HG02571 (cell line): Measurements from ENCODE around the gene TBC1D12.
"Not testable (repeated sequence)": the region's sequence is repeated elsewhere in the genome, so short reads cannot be mapped to it uniquely, and the experiment has no call there.

Source experiments
- ATAC-seq: cut with Tn5 transposase; IDR thresholded peaks from one replicate; pipeline ENCODE4 v1.9.1; 2021; ENCODE audit warnings: mild to moderate bottlenecking, moderate library complexity; ENCODE audit not compliant: unreplicated experiment

The TBC1D12 gene

DNA sequence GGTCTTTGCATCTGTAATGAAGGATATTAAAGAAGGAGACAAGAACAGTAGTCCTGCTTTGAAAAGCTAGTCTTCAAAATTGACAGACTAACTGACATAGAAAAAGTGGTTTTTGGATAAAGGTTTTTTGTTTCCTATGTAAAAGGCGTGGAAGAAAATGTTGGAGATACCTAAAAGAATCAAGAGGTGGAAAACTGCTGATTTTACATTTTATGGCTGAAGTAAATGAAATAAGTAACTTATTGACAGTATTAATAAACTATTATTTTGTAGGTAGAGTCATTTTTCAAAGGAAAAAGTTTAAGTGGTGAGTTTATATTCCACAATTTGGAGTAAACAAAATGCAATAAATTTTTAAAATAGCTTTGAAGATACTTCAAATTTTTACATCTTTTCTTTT lies 130.7 kb downstream of the TBC1D12 start:
- no peak for ATAC-seq

DNA sequence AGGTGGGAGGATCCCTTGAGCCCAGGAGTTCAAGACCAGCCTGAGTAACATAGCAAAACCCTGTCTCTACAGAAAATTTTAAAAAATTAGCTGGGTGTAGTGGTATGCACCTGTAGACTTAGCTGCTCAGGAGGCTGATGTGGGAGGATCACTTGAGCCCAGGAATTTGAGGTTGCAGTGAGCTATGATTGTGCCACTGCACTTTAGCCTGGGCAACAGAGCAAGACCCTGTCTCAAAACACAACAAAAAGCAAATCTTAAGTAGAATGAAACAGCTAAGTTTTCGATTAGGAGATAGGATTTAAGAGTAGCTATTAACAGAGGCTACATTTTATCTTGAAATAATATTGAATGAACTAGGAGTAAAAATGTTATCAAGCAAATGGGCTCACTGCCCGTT lies 139.9 kb downstream of the TBC1D12 start:
- ATAC-seq, result not testable (repeated sequence)

DNA sequence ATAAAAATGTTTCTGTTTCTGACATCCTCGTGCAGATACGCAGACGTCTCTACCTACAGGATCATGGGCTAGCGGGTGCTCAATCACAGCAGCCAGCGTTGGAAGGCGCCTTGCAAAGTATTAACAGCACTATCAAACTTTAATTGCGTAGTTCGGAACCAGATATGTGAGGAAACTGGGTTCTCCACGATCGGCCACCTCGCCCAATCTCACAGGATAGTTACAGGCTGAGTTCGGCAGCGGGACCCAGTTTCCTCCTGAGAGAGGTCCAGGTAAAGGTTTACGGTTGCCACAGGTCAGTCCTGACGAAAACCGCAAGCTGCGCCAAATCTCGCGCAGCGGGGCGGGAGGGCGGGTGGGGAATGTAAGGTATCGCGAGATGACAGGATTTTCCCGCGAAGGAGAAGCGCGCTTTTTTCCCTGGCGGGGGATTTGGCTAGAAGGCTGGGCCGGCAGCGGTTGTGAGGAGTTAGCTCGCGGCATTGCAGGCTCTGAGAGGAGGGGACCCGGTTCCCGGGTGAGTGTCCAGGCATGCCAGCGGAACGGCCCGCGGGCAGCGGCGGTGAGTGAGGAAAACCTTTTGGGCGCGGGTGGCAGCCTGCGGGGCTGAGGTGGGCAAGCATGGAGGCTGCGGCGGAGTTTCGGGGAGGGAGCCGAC lies 143.2 kb downstream of the TBC1D12 start, which contains the start of gene HELLS:
TSS of gene HELLS (plus strand) at position 398 of the 658 bp plus-strand sequence. CDS start at position 532, 134 bp downstream.
- ATAC-seq, result peak; percentile 77

DNA sequence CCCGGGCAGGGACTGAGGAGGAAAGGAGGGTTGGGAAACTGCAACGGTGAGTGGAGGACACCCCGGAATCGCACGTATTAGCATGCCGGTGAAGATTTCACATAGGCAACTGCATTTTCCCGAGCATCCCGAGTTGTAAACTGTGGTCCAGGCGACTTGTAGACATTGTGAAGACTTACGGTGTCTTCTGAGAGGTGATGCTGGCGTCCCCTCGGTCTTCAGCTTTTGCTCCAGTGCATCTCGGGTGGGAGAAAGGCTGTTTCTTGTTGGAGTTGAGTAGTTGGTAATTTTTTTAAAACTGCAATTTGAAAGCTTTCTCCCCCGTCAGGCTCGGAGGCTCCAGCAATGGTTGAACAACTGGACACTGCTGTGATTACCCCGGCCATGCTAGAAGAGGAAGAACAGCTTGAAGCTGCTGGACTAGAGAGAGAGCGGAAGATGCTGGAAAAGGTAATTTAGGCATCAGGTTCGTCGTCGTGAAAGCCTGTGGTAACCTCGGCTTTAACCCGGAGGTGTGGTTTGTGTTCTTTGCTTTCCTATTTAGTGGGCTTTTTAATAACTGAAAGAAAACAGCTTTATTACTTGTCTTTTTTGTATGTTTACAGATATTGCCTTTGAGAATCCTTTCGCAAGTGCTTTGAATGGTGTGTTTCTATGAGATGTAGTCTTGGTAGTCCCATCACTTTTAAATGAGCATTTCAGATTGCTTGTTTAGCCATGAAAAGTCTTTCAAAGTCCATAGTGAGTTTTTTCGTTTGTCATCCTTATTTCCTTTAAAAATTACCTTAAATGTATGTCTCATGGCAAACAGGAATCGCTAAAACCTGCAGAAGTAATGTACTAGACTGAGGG lies 143.9 kb downstream of the TBC1D12 start:
- ATAC-seq, result peak; percentile 5

DNA sequence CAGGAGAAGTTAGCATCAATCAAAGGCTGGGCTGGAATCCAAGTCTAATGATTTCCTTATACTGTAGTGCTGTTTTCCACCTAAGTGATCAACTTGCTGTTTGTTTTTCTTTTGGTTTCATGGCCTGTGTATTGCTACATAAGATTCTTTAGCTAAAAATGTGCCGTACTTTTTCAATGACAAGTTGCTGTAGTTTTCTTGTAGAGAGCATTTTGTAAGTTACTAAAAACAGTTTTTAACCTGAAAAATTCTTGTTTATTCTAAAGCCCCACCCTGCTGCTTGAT lies 144.5 kb downstream of the TBC1D12 start:
- ATAC-seq, result no peak

DNA sequence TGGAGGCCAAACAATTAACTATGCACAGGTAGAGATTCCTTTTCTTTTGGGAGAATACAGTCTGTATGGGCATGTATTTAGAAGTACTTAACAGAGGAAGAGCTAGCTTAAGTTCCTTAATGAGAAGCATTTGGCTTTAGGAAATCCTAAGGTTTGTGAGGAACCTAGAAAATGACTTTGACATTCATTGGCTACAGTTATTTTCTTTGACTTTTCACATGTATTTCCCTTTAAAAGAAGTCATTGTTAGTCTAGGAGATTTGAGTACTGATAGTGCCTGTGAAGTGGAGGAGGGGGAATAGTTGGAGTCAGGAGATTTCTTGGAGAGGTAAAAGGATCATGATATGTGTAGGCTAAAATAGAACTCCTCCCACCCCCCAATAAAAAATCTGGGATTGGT lies 146.9 kb downstream of the TBC1D12 start:
- no peak for ATAC-seq

DNA sequence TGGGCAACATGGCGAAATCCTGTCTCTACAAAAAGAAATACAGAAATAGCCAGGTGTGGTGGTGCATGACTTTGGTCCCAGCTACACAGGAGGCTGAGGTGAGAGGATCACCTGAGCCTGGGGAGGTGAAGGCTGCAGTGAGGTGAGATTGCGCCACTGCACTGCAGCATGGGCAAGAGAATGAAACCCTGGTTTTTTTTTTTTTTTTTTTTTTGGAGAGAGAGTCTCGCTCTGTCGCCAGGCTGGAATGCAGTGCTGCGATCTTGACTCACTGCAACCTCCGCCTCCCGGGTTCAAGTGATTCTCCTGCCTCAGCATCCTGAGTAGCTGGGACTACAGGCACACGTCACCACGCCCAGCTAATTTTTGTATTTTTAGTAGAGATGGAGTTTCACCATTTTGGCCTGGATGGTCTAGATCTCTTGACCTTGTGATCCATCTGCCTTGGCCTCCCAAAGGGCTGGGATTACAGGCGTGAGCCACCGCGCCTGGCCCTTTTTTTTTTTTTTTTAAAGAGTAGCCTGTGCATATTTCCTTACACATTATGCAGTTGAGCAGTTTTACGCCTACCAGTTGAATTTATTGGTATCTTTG lies 165.5 kb downstream of the TBC1D12 start:
- ATAC-seq, result not testable (repeated sequence)

DNA sequence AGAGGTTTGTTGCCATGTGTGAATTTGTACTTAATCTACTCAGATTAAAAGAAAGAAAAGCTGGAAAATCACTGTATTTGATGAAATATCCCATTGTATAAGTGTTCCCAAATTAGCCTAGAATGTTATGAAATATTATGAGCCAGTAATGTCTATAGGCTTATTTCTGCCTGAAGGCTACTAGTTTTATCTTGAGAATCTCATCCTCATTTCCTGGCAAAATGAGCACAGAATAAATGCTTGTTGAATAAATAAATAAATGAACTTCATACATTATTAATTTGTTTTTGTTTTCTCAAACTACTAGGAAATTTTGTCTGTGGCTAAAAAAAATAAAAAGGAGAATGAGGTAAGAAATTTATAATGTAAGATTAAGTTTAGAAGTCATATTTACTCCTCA lies 168.7 kb downstream of the TBC1D12 start:
- ATAC-seq, result no peak

DNA sequence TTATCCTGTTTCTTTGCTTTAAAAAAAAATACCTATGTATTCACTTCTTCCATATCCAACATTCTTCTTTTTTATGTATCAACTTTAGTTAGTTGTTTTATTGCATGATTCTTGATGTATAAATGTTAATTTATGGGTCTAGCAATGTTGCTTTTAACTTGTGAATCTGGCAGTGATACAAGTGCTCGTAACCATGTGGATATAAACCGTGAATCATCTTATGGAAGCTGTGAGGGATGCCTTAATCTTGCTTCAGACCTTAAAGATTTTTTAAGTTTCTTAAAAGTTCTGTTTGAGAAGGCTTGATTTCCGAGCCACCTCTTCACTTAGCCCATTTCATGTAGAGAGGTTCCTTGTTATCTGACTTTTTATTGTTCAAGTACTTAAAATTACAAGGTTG lies 169.2 kb downstream of the TBC1D12 start:
- no peak for ATAC-seq

DNA sequence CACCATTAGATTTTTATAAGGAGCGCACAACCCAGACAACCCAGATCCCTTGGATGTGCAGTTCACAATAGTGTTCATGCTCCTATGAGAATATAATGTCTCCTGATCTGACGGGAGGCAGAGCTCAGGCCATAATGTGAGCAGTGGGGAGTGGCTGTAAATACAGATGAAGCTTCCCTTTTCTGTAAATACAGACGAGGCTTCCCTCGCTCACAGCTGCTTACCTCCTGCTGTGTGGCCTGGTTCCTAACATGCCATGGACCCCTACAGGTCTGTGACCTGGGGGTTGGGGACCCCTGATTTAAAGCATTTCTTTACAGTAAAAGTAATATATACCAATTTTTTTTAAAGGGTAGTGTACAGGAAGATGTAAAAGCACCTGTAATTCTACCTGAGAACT lies 176.4 kb downstream of the TBC1D12 start:
- no peak for ATAC-seq

DNA sequence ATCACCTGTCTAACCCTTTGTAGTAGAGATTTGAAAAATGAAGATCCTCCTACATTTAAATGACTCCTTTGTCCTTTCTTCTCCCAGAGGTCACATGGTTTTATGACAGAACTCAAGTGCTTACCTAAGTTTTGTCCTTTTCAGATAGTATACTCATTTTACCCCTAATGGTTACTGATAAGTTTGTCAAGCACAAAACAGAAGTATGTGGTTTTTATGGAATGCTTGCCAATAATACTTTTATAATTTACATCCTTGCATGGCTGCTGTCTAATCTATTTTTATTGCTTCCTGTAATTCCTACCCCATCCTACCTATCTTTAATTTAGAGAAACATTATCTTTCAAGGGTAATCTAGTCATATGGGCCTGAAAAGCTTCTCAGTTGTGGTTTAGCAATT lies 180.8 kb downstream of the TBC1D12 start:
- no peak for ATAC-seq
